H9 (cell line): ENCODE measurements around the gene UST. TPM values are rescaled to one million over a fixed set of nuclear protein-coding genes. Genes with fewer than 3 reads are reported as not detected.
A peak's percentile ranks its signal among the peaks of the same experiment; 100 is the strongest.

Experiments
- DNase-seq: peaks from one replicate; pipeline ENCODE4 v3.0.0-alpha.2; 2017
- H2AFZ ChIP-seq: one replicate; pipeline ENCODE4 v1.6.1; 2013; ENCODE audit warnings: mild to moderate bottlenecking, low read length, control low read depth, moderate library complexity
- H2AK5ac ChIP-seq: 2 replicates; pipeline ENCODE4 v1.6.1; 2013; ENCODE audit warnings: low read length, control low read depth, mixed read lengths; ENCODE audit not compliant: insufficient read length
- H2BK120ac ChIP-seq: one replicate; pipeline ENCODE4 v1.6.1; 2013; ENCODE audit warnings: low read depth, mild to moderate bottlenecking, low read length, control low read depth, inconsistent platforms; ENCODE audit not compliant: poor library complexity, severe bottlenecking
- H2BK12ac ChIP-seq: 2 replicates; pipeline ENCODE4 v1.6.1; 2013; ENCODE audit warnings: low read length, control low read depth, mixed read lengths, low read depth; ENCODE audit not compliant: insufficient read length
- H2BK15ac ChIP-seq: 2 replicates; pipeline ENCODE4 v1.6.1; 2013; ENCODE audit warnings: low read depth, low read length, control low read depth
- H2BK20ac ChIP-seq: one replicate; pipeline ENCODE4 v1.6.1; 2013; ENCODE audit warnings: low read depth, mild to moderate bottlenecking, low read length, control low read depth, inconsistent platforms; ENCODE audit not compliant: poor library complexity, severe bottlenecking
- H2BK5ac ChIP-seq: 2 replicates; pipeline ENCODE4 v1.6.1; 2013; ENCODE audit warnings: low read length, control low read depth, mixed read lengths; ENCODE audit not compliant: insufficient read length
- H3K14ac ChIP-seq: 2 replicates; pipeline ENCODE4 v1.6.1; 2013; ENCODE audit warnings: low read length, control low read depth; ENCODE audit not compliant: insufficient read depth
- H3K18ac ChIP-seq: 2 replicates; pipeline ENCODE4 v1.6.1; 2013; ENCODE audit warnings: low read depth, mild to moderate bottlenecking, mixed read lengths, low read length, control low read depth; ENCODE audit not compliant: insufficient read length
- H3K23ac ChIP-seq: 2 replicates; pipeline ENCODE4 v1.6.1; 2013; ENCODE audit warnings: low read length, control low read depth, mixed read lengths, low read depth; ENCODE audit not compliant: insufficient read length
- H3K23me2 ChIP-seq: 2 replicates; pipeline ENCODE4 v1.6.1; 2013; ENCODE audit warnings: low read depth, mild to moderate bottlenecking, mixed read lengths, low read length, control low read depth; ENCODE audit not compliant: insufficient read length, poor library complexity, severe bottlenecking
- H3K27ac ChIP-seq: 2 replicates; pipeline ENCODE4 v1.5.1; 2013; ENCODE audit warnings: low read length, control low read depth, mixed read lengths, low read depth; ENCODE audit not compliant: insufficient read length
- H3K27me3 ChIP-seq: 2 replicates; pipeline ENCODE4 v1.6.1; 2013; ENCODE audit warnings: low read length, control low read depth, inconsistent platforms; ENCODE audit not compliant: insufficient read depth
- H3K4ac ChIP-seq: 2 replicates; pipeline ENCODE4 v1.6.1; 2013; ENCODE audit warnings: low read depth, mild to moderate bottlenecking, control low read depth, inconsistent platforms, low read length, moderate library complexity
- H3K4me1 ChIP-seq: 2 replicates; pipeline ENCODE4 v1.6.1; 2013; ENCODE audit warnings: low read length, control low read depth, inconsistent platforms; ENCODE audit not compliant: insufficient read depth
- H3K4me2 ChIP-seq: 2 replicates; pipeline ENCODE4 v1.6.1; 2013; ENCODE audit warnings: low read length, control low read depth, mixed read lengths; ENCODE audit not compliant: insufficient read length, insufficient read depth
- H3K56ac ChIP-seq: 2 replicates; pipeline ENCODE4 v1.6.1; 2013; ENCODE audit warnings: low read depth, mild to moderate bottlenecking, mixed read lengths, low read length, control low read depth; ENCODE audit not compliant: insufficient read length
- H3K79me1 ChIP-seq: 2 replicates; pipeline ENCODE4 v1.6.1; 2013; ENCODE audit warnings: low read depth, mild to moderate bottlenecking, moderate library complexity, low read length, control low read depth, inconsistent platforms; ENCODE audit not compliant: insufficient read depth, poor library complexity, severe bottlenecking
- H3K79me2 ChIP-seq: 2 replicates; pipeline ENCODE4 v1.6.1; 2013; ENCODE audit warnings: low read length, control low read depth, inconsistent platforms; ENCODE audit not compliant: insufficient read depth
- H3K9ac ChIP-seq: 2 replicates; pipeline ENCODE4 v1.6.1; 2013; ENCODE audit warnings: low read length, control low read depth, mixed read lengths; ENCODE audit not compliant: insufficient read length; ENCODE audit errors: extremely low read depth
- H3K9me3 ChIP-seq: one replicate; pipeline ENCODE4 v1.6.1; 2013; ENCODE audit warnings: low read depth, low read length, inconsistent platforms; ENCODE audit not compliant: control insufficient read depth
- H3T11ph ChIP-seq: one replicate; pipeline ENCODE4 v1.6.1; 2013; ENCODE audit warnings: mild to moderate bottlenecking, low read length, control low read depth, inconsistent platforms
- H4K20me1 ChIP-seq: one replicate; pipeline ENCODE4 v1.6.1; 2013; ENCODE audit not compliant: control insufficient read depth, insufficient read length, insufficient read depth
- H4K5ac ChIP-seq: 2 replicates; pipeline ENCODE4 v1.6.1; 2013; ENCODE audit warnings: low read depth, mild to moderate bottlenecking, mixed read lengths, low read length, control low read depth; ENCODE audit not compliant: insufficient read length
- H4K8ac ChIP-seq: replicated peaks from 2 replicates; pipeline ENCODE4 v1.6.1; 2013; ENCODE audit warnings: low read length, control low read depth, mixed read lengths, low read depth; ENCODE audit not compliant: insufficient read length
- H4K91ac ChIP-seq: 2 replicates; pipeline ENCODE4 v1.6.1; 2013; ENCODE audit warnings: low read depth, mild to moderate bottlenecking, moderate library complexity, mixed read lengths, low read length, control low read depth; ENCODE audit not compliant: insufficient read length
- H3K27ac Mint-ChIP-seq, 3 experiments: 2 replicates in 2 of 3; 3 replicates in 1 of 3; pipeline ENCODE4 v1.8.0; 2020 to 2021; ENCODE audit warnings: mixed read lengths in 3 of 3, mild to moderate bottlenecking in 1 of 3, moderate library complexity in 1 of 3
- H3K27me3 Mint-ChIP-seq: 2 replicates; pipeline ENCODE4 v1.8.0; 2021; ENCODE audit warnings: low read depth, mild to moderate bottlenecking, moderate library complexity, mixed read lengths
- H3K36me3 Mint-ChIP-seq, 3 experiments: 2 replicates in 2 of 3; 3 replicates in 1 of 3; pipeline ENCODE4 v1.8.0; 2020 to 2021; ENCODE audit warnings: low read depth in 3 of 3, mixed read lengths in 3 of 3; ENCODE audit not compliant: insufficient read depth in 1 of 3
- H3K4me1 Mint-ChIP-seq, 2 experiments: 2 replicates each; pipeline ENCODE4 v1.8.0; 2020; ENCODE audit warnings: mixed read lengths in 2 of 2
- H3K4me3 Mint-ChIP-seq, 2 experiments: 2 replicates in 1 of 2; 3 replicates in 1 of 2; pipeline ENCODE4 v1.8.0; 2020 to 2021; ENCODE audit warnings: mild to moderate bottlenecking in 2 of 2, mixed read lengths in 2 of 2, moderate library complexity in 1 of 2
- H3K9me3 Mint-ChIP-seq, 2 experiments: 2 replicates in 1 of 2; 3 replicates in 1 of 2; pipeline ENCODE4 v1.8.0; 2020; ENCODE audit warnings: mild to moderate bottlenecking in 2 of 2, mixed read lengths in 2 of 2, moderate library complexity in 1 of 2
- CTCF ChIP-seq: fragments of 200-600 bp; sonication (generic); conservative IDR thresholded peaks from 3 replicates; pipeline ENCODE4 v1.8.0; 2021; ENCODE audit warnings: antibody characterized with exemption, mild to moderate bottlenecking
- WGBS: extraction: QIAGEN DNeasy Blood & Tissue Kit; methylation state at CpG from one replicate; pipeline ENCODE4 v1.1.7; 2013; ENCODE audit warnings: missing lambda C conversion rate, low lambda C conversion rate, mixed read lengths; ENCODE audit not compliant: insufficient read length; ENCODE audit errors: extremely low coverage; 5-methylcytosine and 5-hydroxymethylcytosine counted together
- total RNA-seq: library from RNA; stranded (reverse); gene quantifications from 2 replicates; pipeline ENCODE4 v1.2.1, GENCODE V29; 2021

The UST gene
- total RNA-seq, 1 experiment from 2014 or later: 14.4 TPM

GRCh38 chr6:149026530-149026942 is 279.7 kb downstream of the UST start:
- H3K9ac ChIP-seq: no peak overlapping the region
- H2BK5ac ChIP-seq: no peak overlapping the region
- no peaks in the 10 kb centered on the region for H3K23me2 ChIP-seq
- Mint-ChIP-seq H3K4me1 (no peaks in the 10 kb centered on the region), H3K27ac (no peak overlapping the region), H3K27me3 (no peaks in the 10 kb centered on the region), H3K4me3 (no peak overlapping the region), H3K36me3 (peaks cover 18 to 28% (median 21%) of the 10 kb centered on the region in 3 experiments; a peak in 6 of 7 replicates), H3K9me3 (no peaks in the 10 kb centered on the region)
- no peak overlapping the region for H3K4ac ChIP-seq
- no peak overlapping the region for H2AFZ ChIP-seq
- H4K5ac ChIP-seq: no peak overlapping the region
- no peak overlapping the region for H3T11ph ChIP-seq
- H3K4me2 ChIP-seq: no peak overlapping the region
- no peak overlapping the region for H3K23ac ChIP-seq
- H3K79me2 ChIP-seq: no peaks in the 10 kb centered on the region
- no peaks in the 10 kb centered on the region for H4K20me1 ChIP-seq
- no peak overlapping the region for H4K91ac ChIP-seq
- no peak overlapping the region for H2AK5ac ChIP-seq
- no peak overlapping the region for H3K27ac ChIP-seq
- H3K14ac ChIP-seq: no peak overlapping the region
- H2BK12ac ChIP-seq: no peak overlapping the region
- no peak overlapping the region for H3K56ac ChIP-seq
- no peak overlapping the region for H2BK15ac ChIP-seq
- H3K27me3 ChIP-seq: no peaks in the 10 kb centered on the region
- H3K18ac ChIP-seq: no peak overlapping the region
- H2BK20ac ChIP-seq: no peak overlapping the region
- no peaks in the 10 kb centered on the region for H3K9me3 ChIP-seq
- peak; percentile 91 for TF ChIP-seq CTCF
- no peaks in the 10 kb centered on the region for H3K4me1 ChIP-seq
- no peak overlapping the region for H4K8ac ChIP-seq
- H2BK120ac ChIP-seq: no peak overlapping the region
- no CpG with 5 or more reads among the region's 4 CpGs for WGBS
- no peaks in the 10 kb centered on the region for H3K79me1 ChIP-seq
- DNase-seq: peak; percentile 48
